Common myeloid progenitor, CD34-positive (primary cell): ENCODE data around the gene DPF3.

ENCODE experiments used
- CTCF ChIA-PET: fragments of 350-600 bp; sonication (Branson Sonifier 250); formaldehyde crosslinking; loops from one replicate; lab custom pipeline; 2021; ENCODE audit warnings: antibody characterized with exemption; lab: Charles Lee
- POLR2A ChIA-PET: fragments of 350-600 bp; sonication (Branson Sonifier 250); formaldehyde crosslinking; loops from one replicate; lab custom pipeline; 2021; ENCODE audit warnings: antibody characterized with exemption; lab: Charles Lee
- DNase-seq, 3 donors: peaks; one replicate each; pipeline versions ENCODE4 v3.0.0 to v3.0.0-alpha.2; 2013
- H3K27ac ChIP-seq, 2 experiments: 1 replicate in 1 of 2; 2 replicates in 1 of 2; pipeline ENCODE4 v1.7.0; 2013; ENCODE audit warnings: inconsistent platforms in 2 of 2, low read length in 2 of 2, mild to moderate bottlenecking in 2 of 2, low read depth in 1 of 2, moderate library complexity in 1 of 2; ENCODE audit not compliant: severe bottlenecking in 2 of 2, insufficient read depth in 1 of 2, poor library complexity in 1 of 2
- H3K27me3 ChIP-seq, 5 experiments: replicated peaks in 2 of 5; 1 replicate in 3 of 5; 2 replicates in 2 of 5; pipeline versions ENCODE4 v1.6.1 to v1.7.0; 2013; ENCODE audit warnings: low read length in 4 of 5, mild to moderate bottlenecking in 2 of 5, moderate library complexity in 2 of 5, inconsistent platforms in 1 of 5; ENCODE audit not compliant: insufficient read depth in 5 of 5, control insufficient read depth in 4 of 5
- H3K36me3 ChIP-seq, 4 experiments: 1 replicate in 2 of 4; 2 replicates in 2 of 4; pipeline versions ENCODE4 v1.6.1 to v1.7.0; 2013; ENCODE audit warnings: low read length in 3 of 4, control low read depth in 1 of 4, mild to moderate bottlenecking in 1 of 4; ENCODE audit not compliant: control insufficient read depth in 4 of 4, insufficient read depth in 4 of 4
- H3K4me1 ChIP-seq, 4 experiments: 1 replicate in 3 of 4; 2 replicates in 1 of 4; pipeline versions ENCODE4 v1.6.1 to v1.7.1; 2013; ENCODE audit warnings: low read length in 3 of 4, mild to moderate bottlenecking in 3 of 4, control low read depth in 1 of 4, inconsistent platforms in 1 of 4, moderate library complexity in 1 of 4; ENCODE audit not compliant: control insufficient read depth in 4 of 4, insufficient read depth in 4 of 4; ENCODE audit errors: control extremely low read depth in 1 of 4
- H3K4me3 ChIP-seq, 7 experiments: 1 replicate in 4 of 7; 2 replicates in 3 of 7; pipeline versions ENCODE4 v1.5.1 to v1.7.0; 2013; ENCODE audit warnings: mild to moderate bottlenecking in 7 of 7, low read length in 6 of 7, moderate library complexity in 6 of 7, inconsistent platforms in 2 of 7, low read depth in 2 of 7, control low read depth in 1 of 7; ENCODE audit not compliant: insufficient read depth in 4 of 7, control insufficient read depth in 1 of 7; ENCODE audit errors: extremely low read depth in 1 of 7
- H3K9me3 ChIP-seq, 5 experiments: 1 replicate in 4 of 5; 2 replicates in 1 of 5; pipeline versions ENCODE4 v1.6.1 to v1.7.1; 2013; ENCODE audit warnings: low read length in 4 of 5, mild to moderate bottlenecking in 2 of 5, inconsistent platforms in 1 of 5, low read depth in 1 of 5, moderate library complexity in 1 of 5; ENCODE audit not compliant: control insufficient read depth in 4 of 5, insufficient read depth in 2 of 5; ENCODE audit errors: control extremely low read depth in 1 of 5
- WGBS: methylation state at CpG from one replicate; pipeline ENCODE4 v1.1.5; 2013; ENCODE audit not compliant: insufficient coverage; 5-methylcytosine and 5-hydroxymethylcytosine counted together

Gene DPF3

GRCh38 chr14:72863216-72864006 is 30.5 kb downstream of the DPF3 start:
- peaks cover 0 to 8% (median 0%) of the 10 kb centered on the region in 5 experiments for H3K27me3 ChIP-seq
- WGBS, result 79% methylated on average over 6 of the region's 7 CpGs
- H3K4me3 ChIP-seq, result no peak overlapping the region
- ChIA-PET CTCF (interaction anchor here (0.9 to 2.9 kb wide), 4 partner anchors 9 to 344 kb away, joined by 3 to 9 read pairs (median 4); no protein-coding TSS in a partner anchor), POLR2A (no interaction called here)
- H3K9me3 ChIP-seq, result no peaks in the 10 kb centered on the region
- no peak for DNase-seq
- peaks cover 0 to 2% (median 0%) of the 10 kb centered on the region in 4 experiments for H3K4me1 ChIP-seq
- no peak overlapping the region for H3K27ac ChIP-seq
- no peaks in the 10 kb centered on the region for H3K36me3 ChIP-seq

GRCh38 chr14:72856530-72857266 is 37.2 kb downstream of the DPF3 start:
- DNase-seq, result no peak
- no peak overlapping the region for H3K27ac ChIP-seq
- peaks cover 0 to 8% (median 2%) of the 10 kb centered on the region in 5 experiments for H3K27me3 ChIP-seq
- ChIA-PET CTCF (no interaction called here), POLR2A (no interaction called here)
- peaks cover 0 to 6% (median 4%) of the 10 kb centered on the region in 4 experiments for H3K4me1 ChIP-seq
- H3K36me3 ChIP-seq, result no peaks in the 10 kb centered on the region
- H3K4me3 ChIP-seq, result no peak overlapping the region
- WGBS, result 78% methylated on average over 9 of the region's 12 CpGs
- no peaks in the 10 kb centered on the region for H3K9me3 ChIP-seq

GRCh38 chr14:72855913-72856312 is 38.0 kb downstream of the DPF3 start:
- H3K4me3 ChIP-seq, result no peak overlapping the region
- no peaks in the 10 kb centered on the region for H3K36me3 ChIP-seq
- ChIA-PET CTCF (no interaction called here), POLR2A (no interaction called here)
- 83% methylated on average over 1 of the region's 1 CpG for WGBS
- H3K27me3 ChIP-seq, result peaks cover 0 to 13% (median 5%) of the 10 kb centered on the region in 5 experiments
- DNase-seq, result no peak
- no peak overlapping the region for H3K27ac ChIP-seq
- H3K4me1 ChIP-seq, result peaks cover 0 to 6% (median 3%) of the 10 kb centered on the region in 4 experiments
- H3K9me3 ChIP-seq, result no peaks in the 10 kb centered on the region

- Histone ChIP-seq H3K27me3 (peaks cover 0 to 16% (median 5%) of the 10 kb centered on the region in 5 experiments), H3K36me3 (no peaks in the 10 kb centered on the region), H3K4me3 (no peak overlapping the region), H3K9me3 (no peaks in the 10 kb centered on the region), H3K4me1 (peaks cover 0 to 6% (median 3%) of the 10 kb centered on the region in 4 experiments), H3K27ac (no peak overlapping the region)
- ChIA-PET POLR2A (no interaction called here), CTCF (no interaction called here)
- WGBS, result 96% methylated on average over 5 of the region's 10 CpGs
- no peak for DNase-seq
These were observed 41.7 kb downstream of the DPF3 start for GRCh38 chr14:72852194-72852593.

- Histone ChIP-seq H3K27ac (no peak overlapping the region), H3K4me1 (peaks cover 0 to 4% (median 2%) of the 10 kb centered on the region in 4 experiments), H3K36me3 (no peaks in the 10 kb centered on the region), H3K4me3 (no peak overlapping the region), H3K27me3 (peaks cover 0 to 16% (median 5%) of the 10 kb centered on the region in 5 experiments), H3K9me3 (no peaks in the 10 kb centered on the region)
- ChIA-PET POLR2A (no interaction called here), CTCF (no interaction called here)
- WGBS, result 88% methylated on average over 13 of the region's 14 CpGs
- no peak for DNase-seq
These were observed 42.3 kb downstream of the DPF3 start for GRCh38 chr14:72851635-72852034.

GRCh38 chr14:72850360-72850759 is 43.5 kb downstream of the DPF3 start:
- ChIA-PET POLR2A (no interaction called here), CTCF (no interaction called here)
- no peaks in the 10 kb centered on the region for H3K9me3 ChIP-seq
- H3K36me3 ChIP-seq, result no peaks in the 10 kb centered on the region
- no peak for DNase-seq
- H3K4me1 ChIP-seq, result peaks cover 0 to 1% (median 0%) of the 10 kb centered on the region in 4 experiments
- no peak overlapping the region for H3K4me3 ChIP-seq
- 100% methylated on average over 3 of the region's 4 CpGs for WGBS
- no peak overlapping the region for H3K27ac ChIP-seq
- H3K27me3 ChIP-seq, result peaks cover 0 to 18% (median 5%) of the 10 kb centered on the region in 5 experiments

GRCh38 chr14:72849222-72849621 is 44.7 kb downstream of the DPF3 start:
- peaks cover 0 to 23% (median 9%) of the 10 kb centered on the region in 5 experiments for H3K27me3 ChIP-seq
- H3K36me3 ChIP-seq, result no peaks in the 10 kb centered on the region
- H3K4me1 ChIP-seq, result no peaks in the 10 kb centered on the region
- no peak overlapping the region for H3K4me3 ChIP-seq
- H3K9me3 ChIP-seq, result no peaks in the 10 kb centered on the region
- POLR2A ChIA-PET, result no interaction called here
- 97% methylated on average over 10 of the region's 12 CpGs for WGBS
- CTCF ChIA-PET, result interaction anchor here (1.0 kb wide), 1 partner anchor 11 kb away, joined by 3 read pairs; no protein-coding TSS in a partner anchor
- H3K27ac ChIP-seq, result no peak overlapping the region
- no peak for DNase-seq
